HepG2 (cell line): ENCODE results near the gene CABLES2. TPM values are rescaled to one million over a fixed set of nuclear protein-coding genes. Genes with fewer than 3 reads are reported as not detected.
A peak's percentile ranks its signal among the peaks of the same experiment; 100 is the strongest.

Experiments
- ATAC-seq: fragments of 200-7000 bp; cut with Tn5 transposase; 3 replicates; pipeline ENCODE4 v1.9.1; 2020; ENCODE audit warnings: mild to moderate bottlenecking, moderate library complexity
- BruUV-seq: library from RNA; stranded (reverse); fragments of 400-500 nt; replicated peaks from 2 replicates; lab custom pipeline; 2021; lab: Mats Ljungman, UMichigan
- CTCF ChIA-PET: fragments of 300-600 bp; formaldehyde crosslinking; extraction: SDS; loops from one replicate; lab custom pipeline; 2021; ENCODE audit warnings: low total read pairs, inconsistent platforms, low intra/inter-chr PET ratio; lab: Yijun Ruan, JAX
- POLR2A ChIA-PET: fragments of 350-600 bp; sonication (Branson Sonifier 250); formaldehyde crosslinking; loops from one replicate; lab custom pipeline; 2020; ENCODE audit warnings: antibody characterized with exemption, inconsistent platforms; lab: Yijun Ruan, JAX
- DNase-seq: peaks from one replicate; pipeline ENCODE4 v3.0.0-alpha.2; 2015; ENCODE audit warnings: low spot score
- FAIRE-seq: peaks from 3 replicates; lab custom pipeline; 2011; peaks lifted over from hg19 to GRCh38; lab: Jason Lieb, UNC
- H2AFZ ChIP-seq: one replicate; pipeline ENCODE4 v1.6.1; 2011; ENCODE audit warnings: low read length, inconsistent platforms
- H3K27ac ChIP-seq: fragments of 300-600 bp; 3 replicates; pipeline ENCODE4 v1.8.0; 2011; ENCODE audit warnings: mixed run types, mild to moderate bottlenecking, mixed read lengths, low read length, inconsistent platforms; ENCODE audit not compliant: insufficient read depth; ENCODE audit errors: extremely low read length
- H3K27me3 ChIP-seq, 2 experiments: fragments of 200-600 bp in 1 of 2; 2 replicates in 1 of 2; 3 replicates in 1 of 2; pipeline versions ENCODE4 v1.6.0 to v1.8.0; 2011; ENCODE audit warnings: low read length in 2 of 2, mild to moderate bottlenecking in 2 of 2, moderate library complexity in 2 of 2, inconsistent platforms in 1 of 2; ENCODE audit not compliant: insufficient read depth in 2 of 2, control insufficient read depth in 1 of 2
- H3K36me3 ChIP-seq, 2 experiments: fragments of 200-600 bp in 1 of 2; replicated peaks in 1 of 2; 2 replicates in 1 of 2; 3 replicates in 1 of 2; pipeline versions ENCODE4 v1.5.1 to v1.8.0; 2011; ENCODE audit warnings: low read length in 2 of 2, inconsistent platforms in 1 of 2; ENCODE audit not compliant: insufficient read depth in 2 of 2, control insufficient read depth in 1 of 2
- H3K4me1 ChIP-seq: 2 replicates; pipeline ENCODE4 v1.5.1; 2012; ENCODE audit warnings: low read length, inconsistent platforms; ENCODE audit not compliant: insufficient read depth
- H3K4me2 ChIP-seq: 2 replicates; pipeline ENCODE4 v1.6.0; 2011; ENCODE audit warnings: low read depth, low read length, inconsistent platforms
- H3K4me3 ChIP-seq, 3 experiments: fragments of 200-600 bp in 1 of 3; sonication (generic), shearing (Covaris generic) in 1 of 3; replicated peaks in 1 of 3; 2 replicates each; pipeline ENCODE4 v1.5.1; 2011 to 2016; ENCODE audit warnings: low read length in 3 of 3, inconsistent platforms in 2 of 3, low read depth in 2 of 3, mild to moderate bottlenecking in 2 of 3, control low read depth in 1 of 3, mixed read lengths in 1 of 3; ENCODE audit not compliant: insufficient read depth in 1 of 3
- H3K79me2 ChIP-seq: one replicate; pipeline ENCODE4 v1.6.1; 2011; ENCODE audit warnings: low read length, inconsistent platforms; ENCODE audit not compliant: insufficient read depth
- H3K9ac ChIP-seq: 2 replicates; pipeline ENCODE4 v1.6.0; 2011; ENCODE audit warnings: mild to moderate bottlenecking, low read depth, low read length, inconsistent platforms; ENCODE audit not compliant: insufficient read depth
- H3K9me3 ChIP-seq: 2 replicates; pipeline ENCODE4 v1.5.1; 2012; ENCODE audit warnings: mild to moderate bottlenecking, low read length
- H4K20me1 ChIP-seq: 2 replicates; pipeline ENCODE4 v1.6.0; 2011; ENCODE audit warnings: inconsistent platforms, mild to moderate bottlenecking, low read length, moderate library complexity; ENCODE audit not compliant: insufficient read depth
- EZH2 ChIP-seq: conservative IDR thresholded peaks from 2 replicates; pipeline ENCODE4 v1.6.1; 2012; ENCODE audit warnings: mild to moderate bottlenecking, low read depth, low read length, moderate library complexity
- NFYB ChIP-seq: sonication (generic); formaldehyde crosslinking; IDR thresholded peaks from 2 replicates; pipeline ENCODE4 v1.4.0; 2020; ENCODE audit warnings: missing genetic modification reagents
- STAT6 ChIP-seq: sonication (generic); formaldehyde crosslinking; IDR thresholded peaks from 2 replicates; pipeline ENCODE4 v1.4.0; 2020; ENCODE audit warnings: missing genetic modification reagents, mild to moderate bottlenecking, borderline replicate concordance
- TEAD2 ChIP-seq: sonication (generic); formaldehyde crosslinking; IDR thresholded peaks from 2 replicates; pipeline ENCODE4 v1.9.0; 2021; ENCODE audit warnings: missing genetic modification reagents
- ZNF460 ChIP-seq: sonication (generic); formaldehyde crosslinking; IDR thresholded peaks from 2 replicates; pipeline ENCODE4 v1.5.1; 2020; ENCODE audit warnings: missing genetic modification reagents, mild to moderate bottlenecking, borderline replicate concordance
- ZNF556 ChIP-seq: sonication (generic); formaldehyde crosslinking; IDR thresholded peaks from 2 replicates; pipeline ENCODE4 v1.4.0; 2020; ENCODE audit warnings: mild to moderate bottlenecking, missing genetic modification reagents, borderline replicate concordance
- ZNF768 ChIP-seq: sonication (generic); formaldehyde crosslinking; IDR thresholded peaks from 2 replicates; pipeline ENCODE4 v1.4.0; 2020; ENCODE audit warnings: missing genetic modification reagents
- WGBS: methylation state at CpG from one replicate; pipeline ENCODE4 v1.1.6; 2017; ENCODE audit warnings: low lambda C conversion rate; 5-methylcytosine and 5-hydroxymethylcytosine counted together
- in situ Hi-C: cut with HindIII; loops from 2 replicates; pipeline ENCODE4 v1.10.0; 2017; ENCODE audit warnings: low pct_unique_long_range_greater_than_20kb; ENCODE audit not compliant: extremely low pct_ligation_motif_present
- intact Hi-C: fragments of 100-400 bp; cut with micrococcal nuclease; formaldehyde crosslinking; loops from one replicate; pipeline ENCODE4 v1.10.0; 2022; ENCODE audit not compliant: unreplicated experiment
- polyA plus RNA-seq, 8 experiments: library from polyadenylated mRNA; depleted of rRNA in 3 of 8; stranded (reverse) in 7 of 8; unstranded in 1 of 8; fragments of >200 nt; fragmentation: Illumina TruSeq in 4 of 8; extraction: Trizol in 4 of 8; gene quantifications; 2 replicates each; pipeline versions ENCODE4 v1.2.1 to v1.2.3, GENCODE V29; 2011 to 2016; ENCODE audit warnings: low read depth in 4 of 8, missing spikeins in 1 of 8, mixed read lengths in 1 of 8; ENCODE audit not compliant: insufficient read depth in 1 of 8
- total RNA-seq, 5 experiments: library from RNA; depleted of rRNA; stranded (reverse); fragments of >200 nt; fragmentation: Illumina TruSeq; extraction: Trizol; gene quantifications; 2 replicates each; pipeline ENCODE4 v1.2.3, GENCODE V29; 2016; ENCODE audit warnings: low read depth in 1 of 5

The CABLES2 gene
- total and polyA plus RNA-seq, 2 of the 13 experiments (the other 11 are each of a cell fraction or from before 2014, with no cell fraction given), result 5.2 to 9.7 TPM

GRCh38 chr20:62423326-62423706, 16.2 kb upstream of the CABLES2 start:
- POLR2A ChIA-PET, result interaction anchor here (1.0 kb wide), 1 partner anchor 11 kb away, joined by 3 read pairs; no protein-coding TSS in a partner anchor
- DNase-seq, result no peak
- intact Hi-C loops, result no loop called here
- peaks cover 21 to 79% of the 10 kb centered on the region in 2 experiments for H3K27me3 ChIP-seq
- no peak overlapping the region for H3K4me2 ChIP-seq
- H3K9ac ChIP-seq, result no peak overlapping the region
- TF ChIP-seq STAT6 (CRISPR knock-in tag) (no peak), ZNF460 (CRISPR knock-in tag) (no peak), NFYB (no peak)
- TF ChIP-seq, all 625 proteins: peak for 0
- Histone ChIP-seq H4K20me1 (no peaks in the 10 kb centered on the region; the same call in 1 of the 2 replicates), H3K79me2 (no peaks in the 10 kb centered on the region), H3K4me3 (no peak overlapping the region), H3K36me3 (no peaks in the 10 kb centered on the region), H3K9me3 (no peaks in the 10 kb centered on the region), H2AFZ (no peak overlapping the region), H3K27ac (no peak overlapping the region), H3K4me1 (peaks cover 17% of the 10 kb centered on the region; the same call in 1 of the 2 replicates)
- CTCF ChIA-PET, result no interaction called here
- 28% methylated on average over 4 of the region's 10 CpGs for WGBS
- ATAC-seq (no peak), FAIRE-seq (no peak)
- BruUV-seq, result no TSS peak
- in situ Hi-C loops, result no loop called here

GRCh38 chr20:62422636-62423325, 15.7 kb upstream of the CABLES2 start:
- no peak for ATAC-seq
- CTCF ChIA-PET, result no interaction called here
- no peak for FAIRE-seq

More at GRCh38 chr20:62422636-62423325, 15.7 kb upstream of the CABLES2 start:
- H3K4me3 ChIP-seq, result no peak overlapping the region
- intact Hi-C loops (no loop called here), in situ Hi-C loops (no loop called here)
- H3K4me2 ChIP-seq, result no peak overlapping the region
- H3K9ac ChIP-seq, result no peak overlapping the region
- H3K9me3 ChIP-seq, result no peaks in the 10 kb centered on the region
- H3K79me2 ChIP-seq, result no peaks in the 10 kb centered on the region
- H3K36me3 ChIP-seq, result no peaks in the 10 kb centered on the region
- no peak overlapping the region for H3K27ac ChIP-seq
- peaks cover 17% of the 10 kb centered on the region; the same call in 1 of the 2 replicates for H3K4me1 ChIP-seq
- TF ChIP-seq ZNF768 (CRISPR knock-in tag) (peak; percentile 4; the same call in 1 of the 2 replicates), TEAD2 (no peak), EZH2 (peak; percentile 67; the same call in 1 of the 2 replicates), ZNF556 (0 out of 2 replicates have a peak, but pooled peaks have one; percentile 21)
- POLR2A ChIA-PET, result interaction anchor here (1.0 kb wide), 1 partner anchor 11 kb away, joined by 3 read pairs; no protein-coding TSS in a partner anchor
- peaks cover 21 to 80% of the 10 kb centered on the region in 2 experiments for H3K27me3 ChIP-seq
- DNase-seq, result no peak
- no peak overlapping the region for H2AFZ ChIP-seq
- BruUV-seq, result no TSS peak
- no peaks in the 10 kb centered on the region; the same call in 1 of the 2 replicates for H4K20me1 ChIP-seq
- WGBS, result 44% methylated on average over 20 of the region's 20 CpGs
